ENCODE data around the gene ATL2.
"Not testable (repeated sequence)": the region's sequence is repeated elsewhere in the genome, so short reads cannot be mapped to it uniquely, and the experiment has no call there.

The ATL2 gene

GRCh38 chr2:38268691-38269327 is 108.3 kb downstream of the ATL2 start:
- no peak for DNase-seq

DNA sequence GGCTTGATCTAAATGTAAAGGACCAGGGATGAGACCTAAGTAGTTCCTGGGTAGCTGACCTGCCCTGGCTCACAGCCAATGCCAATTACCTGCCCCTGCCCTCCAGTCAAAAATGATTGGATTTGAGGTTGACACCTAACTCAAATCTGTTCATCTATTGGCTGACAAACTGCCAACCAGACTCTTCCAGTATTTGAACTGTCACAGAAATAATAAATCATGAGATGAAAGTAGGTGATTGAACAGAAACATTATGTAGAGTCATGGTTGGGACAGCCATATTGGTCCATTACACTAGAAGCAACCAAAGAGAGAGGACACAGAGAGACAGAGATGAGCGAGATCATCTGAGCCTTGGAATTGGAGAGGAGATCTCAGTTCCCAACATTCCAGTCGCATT is 109.1 kb downstream of the ATL2 start:
- no peak for DNase-seq

DNA sequence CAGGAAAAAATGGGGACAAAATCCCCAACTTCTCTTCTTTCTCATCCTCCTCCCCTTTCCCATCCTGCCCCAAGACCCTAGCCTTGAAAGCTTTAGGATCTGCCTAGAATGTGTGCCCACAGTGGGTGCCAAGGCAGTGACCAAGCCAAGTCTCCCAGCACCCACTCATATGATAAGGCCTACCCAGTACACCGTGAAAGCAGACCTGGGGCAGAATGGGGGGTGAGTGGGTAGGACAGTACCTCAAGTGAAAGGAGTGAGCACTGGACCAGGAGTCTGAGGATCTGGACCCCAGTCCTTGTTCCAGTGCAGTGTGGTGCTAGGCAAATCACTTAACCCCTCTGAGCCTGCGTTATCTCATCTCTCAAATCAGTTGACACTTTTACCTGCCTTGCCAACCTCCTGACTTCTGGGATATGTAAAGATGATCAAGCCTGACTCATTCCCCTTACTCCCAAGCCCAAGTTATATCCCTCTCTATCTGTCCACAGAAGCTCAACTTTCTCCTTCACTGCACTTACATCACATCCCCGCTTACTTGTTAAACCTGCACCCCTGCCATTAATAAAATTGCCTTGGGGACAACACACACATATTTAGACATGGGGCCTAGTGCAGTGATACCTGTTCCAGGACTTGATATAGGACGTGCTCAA is 109.7 kb downstream of the ATL2 start:
- DNase-seq, result no peak

DNA sequence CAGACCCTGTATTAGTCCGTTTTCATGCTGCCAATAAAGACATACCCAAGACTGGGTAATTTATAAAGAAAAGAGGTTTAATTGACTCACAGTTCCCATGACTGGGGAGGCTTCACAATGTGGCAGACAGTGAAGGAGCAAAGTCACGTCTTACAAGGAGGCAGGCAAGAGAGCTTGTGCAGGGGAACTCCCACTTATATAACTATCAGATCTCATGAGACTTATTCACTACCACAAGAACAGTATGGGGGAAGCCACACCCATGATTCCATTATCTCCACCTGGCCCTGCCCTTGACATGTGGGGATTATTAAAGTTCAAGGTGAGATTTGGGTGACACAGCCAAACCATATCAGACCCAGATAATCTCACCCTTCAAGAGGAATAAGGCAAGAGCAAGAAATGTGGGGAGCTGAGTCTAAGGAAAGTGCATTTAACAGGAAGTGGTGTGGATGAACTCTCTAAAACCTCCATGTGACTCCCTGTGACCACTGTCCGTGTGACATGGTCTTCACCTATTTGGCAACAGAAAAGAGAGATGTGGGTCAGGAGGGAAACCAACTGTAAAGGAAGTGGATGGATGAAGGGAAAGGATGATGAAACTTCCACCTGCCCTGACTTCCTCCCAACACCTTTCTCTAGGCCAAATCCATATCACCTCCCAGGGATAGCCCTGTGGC is 110.6 kb downstream of the ATL2 start:
- DNase-seq, result no peak

DNA sequence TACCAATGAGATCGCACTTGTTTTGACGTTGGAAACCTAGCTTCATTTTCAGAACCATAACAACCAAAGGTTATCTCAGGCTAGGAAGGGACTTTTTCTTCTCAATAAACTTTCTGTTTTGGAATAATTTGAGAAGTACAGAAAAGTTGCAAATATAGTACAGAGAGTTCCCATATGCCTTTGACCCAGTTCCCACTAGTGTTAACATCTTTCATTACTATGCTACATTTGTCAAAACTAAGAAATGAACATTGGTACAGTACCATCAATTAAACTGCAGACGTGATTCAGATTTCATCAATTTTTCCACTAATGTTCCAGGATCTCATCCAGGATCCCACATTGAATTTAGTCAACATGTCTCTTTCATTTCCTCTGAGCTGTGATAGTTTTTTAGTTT is 111.6 kb downstream of the ATL2 start:
- no peak for DNase-seq

DNA sequence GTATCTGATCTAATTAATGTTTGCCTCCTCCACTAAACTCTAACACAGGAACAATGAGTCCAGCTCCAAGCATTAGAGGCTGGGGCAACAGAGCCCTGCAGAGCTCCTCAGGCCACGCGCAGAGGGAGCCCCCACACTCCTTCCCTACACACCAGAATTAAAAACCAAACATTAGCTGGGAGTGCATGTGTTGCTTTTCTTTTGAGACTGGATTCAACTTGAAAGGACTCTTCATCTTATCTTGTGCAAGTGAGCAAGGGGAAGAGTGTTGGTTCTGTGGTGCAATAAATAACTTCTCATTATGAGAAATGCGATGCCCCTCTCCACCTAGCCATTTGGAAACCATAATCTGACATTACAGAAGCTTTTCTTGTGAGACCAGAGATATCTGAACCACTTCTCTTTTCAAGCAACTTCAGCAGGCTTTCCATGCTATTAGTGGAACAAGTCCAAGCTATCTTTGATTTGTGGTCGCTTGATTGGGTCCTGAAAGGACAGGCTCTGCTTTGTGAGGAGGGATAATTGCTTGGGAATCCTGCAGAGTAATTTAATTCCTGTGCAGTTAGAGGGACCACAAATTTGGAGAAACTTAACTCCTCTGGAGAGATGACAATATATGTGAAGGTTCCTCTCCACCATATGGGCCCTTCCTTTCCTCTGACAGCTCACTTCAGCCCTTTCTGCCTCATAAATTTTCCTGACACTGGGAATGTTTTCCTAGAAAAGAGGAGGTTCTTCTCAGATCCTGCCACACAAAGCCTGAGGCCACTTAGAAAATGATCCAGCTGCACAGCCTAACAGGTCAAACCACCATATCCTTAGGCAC is 112.5 kb downstream of the ATL2 start:
- DNase-seq, result no peak

GRCh38 chr2:38263293-38263692 is 113.8 kb downstream of the ATL2 start:
- DNase-seq, result no peak

DNA sequence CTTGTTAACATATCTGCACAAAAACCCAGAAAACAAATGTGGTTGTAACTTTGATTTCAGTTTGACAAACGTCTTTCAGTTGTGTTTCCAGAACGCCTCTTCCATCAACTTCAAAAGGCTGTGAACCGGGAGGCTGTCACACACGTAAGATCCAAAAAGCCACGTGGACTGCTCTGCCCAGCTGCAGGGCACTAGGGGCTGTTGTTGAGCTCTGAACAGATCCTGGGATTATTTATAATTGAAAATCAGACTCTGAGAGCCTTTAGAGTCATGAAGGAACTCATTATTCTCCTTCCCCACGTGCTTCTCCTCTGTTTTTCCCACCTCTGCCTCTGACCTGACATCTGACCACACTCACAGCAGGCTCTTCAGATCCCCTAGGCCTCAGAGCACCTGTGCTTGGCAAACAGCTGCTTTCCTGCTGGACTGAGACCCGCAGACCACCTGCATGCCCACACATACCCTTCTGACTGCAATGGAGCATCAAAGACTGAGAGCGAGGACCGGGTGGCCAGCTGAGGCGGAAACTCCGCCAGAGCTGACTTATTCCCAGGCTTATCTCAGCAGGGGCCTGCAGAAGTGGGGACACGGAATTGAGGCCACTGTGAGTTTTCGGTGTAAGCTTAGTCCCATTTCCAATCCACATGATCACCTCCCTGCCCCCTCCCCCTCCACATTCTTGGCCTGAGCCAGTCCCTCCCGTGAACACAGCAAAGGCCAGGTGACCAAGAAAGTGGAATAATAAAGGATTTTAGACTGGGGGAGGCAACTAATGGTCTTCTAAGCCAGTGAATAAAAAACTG is 114.8 kb downstream of the ATL2 start:
- no peak for DNase-seq

DNA sequence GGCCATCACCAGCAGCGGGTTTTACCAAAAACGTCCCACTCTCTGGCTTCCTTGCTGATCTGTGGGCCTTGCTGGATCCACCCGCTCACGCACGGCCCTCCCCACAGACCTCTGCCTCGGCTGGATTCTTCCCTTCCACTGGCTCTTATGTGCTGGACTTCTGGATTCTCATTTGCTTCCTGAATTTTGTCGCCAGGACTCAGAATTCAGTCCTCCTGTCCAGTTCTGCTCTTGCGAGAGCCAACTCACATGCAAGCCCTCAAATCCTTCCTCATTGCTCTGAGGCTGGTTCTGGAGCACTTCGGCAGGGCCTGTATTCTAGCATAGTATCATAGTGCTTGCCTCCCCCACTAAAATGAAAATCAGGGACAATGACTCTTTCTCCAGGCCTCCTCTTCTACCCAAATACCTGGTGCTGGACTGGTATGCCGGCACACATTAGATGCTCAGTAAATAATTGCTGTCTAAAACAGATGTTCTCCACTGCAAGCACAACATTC is 115.5 kb downstream of the ATL2 start:
- DNase-seq, result no peak

GRCh38 chr2:38260972-38261371 is 116.1 kb downstream of the ATL2 start:
- DNase-seq, result no peak

- no peak for DNase-seq
Observed at GRCh38 chr2:38260469-38260868, 116.6 kb downstream of the ATL2 start.

DNA sequence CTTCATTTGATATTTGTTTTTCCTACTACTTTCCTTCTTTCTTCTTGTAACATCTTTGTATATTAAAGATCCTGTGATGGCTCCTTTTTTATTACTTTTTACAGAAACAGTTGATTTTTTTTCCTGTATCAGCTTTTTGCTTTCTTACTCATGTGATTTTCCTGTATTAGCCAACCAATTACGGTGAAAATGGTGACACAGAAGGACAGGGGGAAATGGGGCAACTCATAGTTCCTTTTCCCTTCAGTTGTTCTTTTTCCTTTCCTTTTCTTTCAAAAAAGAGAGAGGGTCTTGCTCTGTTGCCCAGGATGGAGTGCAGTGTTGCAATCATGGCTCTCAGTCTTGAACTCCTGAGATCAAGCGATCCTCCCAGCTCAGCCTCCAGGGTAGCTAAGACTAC is 117.8 kb downstream of the ATL2 start:
- no peak for DNase-seq

GRCh38 chr2:38257680-38258079 is 119.4 kb downstream of the ATL2 start:
- DNase-seq, result not testable (repeated sequence)

- DNase-seq, result no peak
Observed at GRCh38 chr2:38256610-38257009, 120.5 kb downstream of the ATL2 start.

GRCh38 chr2:38255211-38255610 is 121.9 kb downstream of the ATL2 start:
- no peak for DNase-seq

- DNase-seq, result no peak
Observed at GRCh38 chr2:38254796-38255195, 122.3 kb downstream of the ATL2 start.

DNA sequence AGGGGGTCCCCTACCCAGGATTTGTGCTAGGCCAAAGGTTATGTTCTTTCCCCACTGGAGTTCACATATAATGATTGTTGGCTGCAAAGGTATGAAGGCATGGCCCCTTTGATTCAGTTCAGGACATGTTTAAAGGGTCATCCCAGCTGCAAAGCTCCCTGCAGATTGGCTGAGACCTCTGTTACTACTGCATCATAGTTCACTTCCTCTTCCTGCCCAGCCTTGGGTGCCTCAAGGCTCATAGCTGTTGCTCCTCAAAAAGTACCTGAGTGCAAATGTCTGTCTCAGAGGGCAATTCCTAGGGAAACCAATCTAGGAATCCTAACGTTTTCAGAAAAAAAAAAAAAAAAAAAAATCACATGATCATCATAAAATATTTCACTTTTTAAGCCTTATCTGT is 125.1 kb downstream of the ATL2 start:
- DNase-seq, result no peak

DNA sequence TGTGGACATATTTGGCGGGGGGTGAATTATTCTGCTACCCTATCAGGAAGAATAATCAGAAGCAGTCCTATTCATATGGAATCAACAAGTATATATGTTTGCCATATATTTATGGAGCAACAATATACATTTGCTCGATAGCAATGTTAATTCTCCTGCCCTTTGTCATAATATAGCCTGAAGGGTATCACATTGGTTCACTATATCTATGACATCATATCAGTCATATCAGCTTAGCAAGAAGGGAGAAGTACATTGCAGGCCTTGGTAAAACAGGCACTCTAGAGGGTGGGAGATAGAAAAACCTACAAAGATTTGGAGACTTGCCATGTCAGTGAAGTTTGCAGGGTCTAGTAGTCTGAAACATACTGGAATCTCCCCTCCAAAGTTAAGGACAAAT is 128.4 kb downstream of the ATL2 start:
- no peak for DNase-seq

DNA sequence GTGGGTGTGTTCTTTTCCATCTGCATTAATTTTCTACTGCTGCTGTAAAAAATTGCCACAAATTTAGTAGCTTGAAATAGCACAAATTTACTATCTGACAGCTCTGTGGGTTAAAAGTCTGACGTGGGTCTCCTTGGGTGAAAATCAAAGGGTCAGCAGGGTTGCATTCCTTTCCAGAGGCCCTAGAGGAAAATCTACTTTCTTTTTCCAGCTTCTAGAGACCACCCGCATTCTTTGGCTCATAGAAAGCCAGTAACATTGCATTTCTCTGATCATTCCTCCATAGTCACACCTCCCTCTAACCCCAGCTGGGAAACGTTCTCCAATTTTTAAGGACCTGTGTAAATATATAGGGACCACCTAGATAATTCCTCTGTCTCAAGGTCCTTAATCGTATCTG is 128.8 kb downstream of the ATL2 start:
- no peak for DNase-seq

- DNase-seq, result no peak
Observed at GRCh38 chr2:38246105-38246504, 131.0 kb downstream of the ATL2 start.

DNA sequence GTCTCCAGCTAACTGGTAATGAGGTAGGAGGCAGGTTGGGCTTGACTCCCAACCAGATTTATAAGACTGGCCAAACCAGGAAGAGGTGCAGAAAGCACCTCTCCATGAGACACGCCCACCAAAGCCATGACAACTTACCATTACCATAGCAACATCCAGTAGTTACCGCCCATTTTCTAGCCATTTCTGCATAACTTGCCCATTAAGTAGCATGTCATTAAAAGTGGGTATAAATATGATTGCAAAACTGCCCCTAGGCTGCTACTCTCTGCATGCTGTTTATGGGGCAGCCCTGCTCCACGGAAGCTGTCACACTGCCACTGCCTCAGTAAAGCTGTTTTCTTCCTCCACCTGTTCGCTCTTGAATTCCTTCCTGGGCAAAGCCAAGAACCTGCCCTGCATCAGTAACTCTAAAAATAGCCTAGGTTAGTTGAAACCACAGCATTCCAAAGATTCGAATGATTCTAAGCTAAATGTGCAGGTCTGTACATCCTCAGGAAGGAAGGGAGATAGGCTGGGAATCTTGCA is 131.9 kb downstream of the ATL2 start:
- DNase-seq, result no peak

GRCh38 chr2:38244301-38244700 is 132.8 kb downstream of the ATL2 start:
- no peak for DNase-seq

All from CD4-positive, alpha-beta T cell treated with Interferon gamma for 1 hour (primary cell).